BE2C (cell line): ENCODE results near the gene SLC43A2.

Source experiments
- DNase-seq: peaks from one replicate; pipeline ENCODE4 v3.0.0-alpha.2; 2020
- H3K27me3 ChIP-seq: fragments of 250-450 bp; sonication (Bioruptor Pico); 2 replicates; pipeline ENCODE4 v1.5.1; 2020; ENCODE audit warnings: mild to moderate bottlenecking
- H3K36me3 ChIP-seq: fragments of 250-450 bp; sonication (Bioruptor Pico); 2 replicates; pipeline ENCODE4 v1.5.1; 2020; ENCODE audit warnings: mild to moderate bottlenecking
- H3K4me1 ChIP-seq: fragments of 250-450 bp; sonication (Bioruptor Pico); 2 replicates; pipeline ENCODE4 v1.5.1; 2020
- H3K4me3 ChIP-seq: 2 replicates; pipeline ENCODE4 v1.5.1; 2011; ENCODE audit warnings: low read depth, low read length
- H3K9me3 ChIP-seq: fragments of 250-450 bp; sonication (Bioruptor Pico); 2 replicates; pipeline ENCODE4 v1.5.1; 2020
- CTCF ChIP-seq: IDR thresholded peaks from 2 replicates; pipeline ENCODE4 v1.5.1; 2012; ENCODE audit warnings: mild to moderate bottlenecking, low read depth, low read length

The SLC43A2 gene

GRCh38 chr17:1606352-1606985 is 22.2 kb downstream of the SLC43A2 start:
- TF ChIP-seq CTCF: no peak
- no peaks in the 10 kb centered on the region for H3K36me3 ChIP-seq
- H3K9me3 ChIP-seq: no peaks in the 10 kb centered on the region
- H3K27me3 ChIP-seq: no peaks in the 10 kb centered on the region
- no peaks in the 10 kb centered on the region for H3K4me1 ChIP-seq
- H3K4me3 ChIP-seq: no peak overlapping the region
- no peak for DNase-seq

- H3K27me3 ChIP-seq: no peaks in the 10 kb centered on the region
- no peak overlapping the region for H3K4me3 ChIP-seq
- DNase-seq: no peak
- no peaks in the 10 kb centered on the region for H3K4me1 ChIP-seq
- H3K36me3 ChIP-seq: no peaks in the 10 kb centered on the region
- no peaks in the 10 kb centered on the region for H3K9me3 ChIP-seq
- no peak for TF ChIP-seq CTCF
These were observed 22.8 kb downstream of the SLC43A2 start for GRCh38 chr17:1605681-1606351.

GRCh38 chr17:1604831-1605528 is 23.7 kb downstream of the SLC43A2 start:
- no peak for DNase-seq
- no peaks in the 10 kb centered on the region for H3K36me3 ChIP-seq
- no peak for TF ChIP-seq CTCF
- no peaks in the 10 kb centered on the region for H3K27me3 ChIP-seq
- no peaks in the 10 kb centered on the region for H3K4me1 ChIP-seq
- no peaks in the 10 kb centered on the region for H3K9me3 ChIP-seq
- no peak overlapping the region for H3K4me3 ChIP-seq

GRCh38 chr17:1601571-1601970 is 27.1 kb downstream of the SLC43A2 start:
- Histone ChIP-seq H3K36me3 (no peaks in the 10 kb centered on the region), H3K4me3 (no peak overlapping the region), H3K27me3 (no peaks in the 10 kb centered on the region), H3K9me3 (no peaks in the 10 kb centered on the region), H3K4me1 (no peaks in the 10 kb centered on the region)
- no peak for TF ChIP-seq CTCF
- no peak for DNase-seq

GRCh38 chr17:1598399-1599095 is 30.1 kb downstream of the SLC43A2 start:
- no peak for TF ChIP-seq CTCF
- Histone ChIP-seq H3K4me3 (no peak overlapping the region), H3K27me3 (no peaks in the 10 kb centered on the region), H3K36me3 (no peaks in the 10 kb centered on the region), H3K4me1 (no peaks in the 10 kb centered on the region), H3K9me3 (no peaks in the 10 kb centered on the region)
- no peak for DNase-seq
